ENCODE data around the gene NTRK2.

DNA sequence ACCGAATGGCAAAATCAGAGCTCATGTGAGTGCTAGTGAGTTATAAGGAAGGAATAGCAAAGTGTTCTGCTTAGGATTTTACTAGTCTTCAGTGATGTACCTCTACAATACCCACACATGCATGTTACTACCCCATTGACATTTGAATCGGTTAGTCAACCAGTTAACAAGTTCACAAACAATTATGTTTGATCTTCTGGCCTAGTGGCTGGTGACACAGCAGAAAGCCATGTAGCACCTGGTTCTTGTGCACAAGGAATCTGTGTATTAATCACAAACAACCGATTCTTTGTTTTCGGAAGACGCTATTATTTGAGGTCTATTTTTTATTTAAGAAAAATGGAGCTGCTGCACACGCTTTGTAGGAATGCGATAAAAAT, 41.9 kb downstream of the NTRK2 start:
- TF ChIP-seq CTCF (IDR thresholded peaks at IDR 0.05; ENCODE audit: low read length) (no peak), EZH2 (IDR thresholded peaks at IDR 0.05; ENCODE audit: borderline replicate concordance, low read length) (no peak)
